Neuron (in vitro differentiated cells): ENCODE results near the gene DNAJC5G.
A peak's percentile ranks its signal among the peaks of the same experiment; 100 is the strongest.

Source experiments
- H2AFZ ChIP-seq: one replicate; pipeline ENCODE4 v1.6.1; 2013; ENCODE audit warnings: low read depth, mild to moderate bottlenecking, inconsistent platforms, low read length, moderate library complexity
- H3K27me3 ChIP-seq: one replicate; pipeline ENCODE4 v1.6.1; 2013; ENCODE audit warnings: low read length; ENCODE audit not compliant: insufficient read depth
- H3K36me3 ChIP-seq: one replicate; pipeline ENCODE4 v1.6.1; 2013; ENCODE audit warnings: low read length; ENCODE audit not compliant: insufficient read depth
- H3K4me1 ChIP-seq: one replicate; pipeline ENCODE4 v1.6.1; 2013; ENCODE audit warnings: low read length; ENCODE audit not compliant: insufficient read depth
- H3K4me3 ChIP-seq: 2 replicates; pipeline ENCODE4 v1.5.1; 2013; ENCODE audit warnings: mild to moderate bottlenecking, low read length, moderate library complexity
- H3K9me3 ChIP-seq: one replicate; pipeline ENCODE4 v1.6.1; 2013; ENCODE audit warnings: low read length

The DNAJC5G gene

GRCh38 chr2:27243391-27244130, 31.7 kb upstream of the DNAJC5G start:
- Histone ChIP-seq H2AFZ (no peak overlapping the region), H3K27me3 (no peaks in the 10 kb centered on the region), H3K4me3 (no peak overlapping the region), H3K9me3 (no peaks in the 10 kb centered on the region), H3K4me1 (no peaks in the 10 kb centered on the region), H3K36me3 (peaks cover 57% of the 10 kb centered on the region)

GRCh38 chr2:27245116-27245515, 30.1 kb upstream of the DNAJC5G start:
- Histone ChIP-seq H2AFZ (no peak overlapping the region), H3K9me3 (no peaks in the 10 kb centered on the region), H3K4me1 (no peaks in the 10 kb centered on the region), H3K4me3 (no peak overlapping the region), H3K36me3 (peaks cover 45% of the 10 kb centered on the region), H3K27me3 (no peaks in the 10 kb centered on the region)

- H3K36me3 ChIP-seq: peaks cover 40% of the 10 kb centered on the region
- no peak overlapping the region for H3K4me3 ChIP-seq
- peaks cover 4% of the 10 kb centered on the region for H3K4me1 ChIP-seq
Measured at GRCh38 chr2:27245626-27246025, 29.6 kb upstream of the DNAJC5G start.

GRCh38 chr2:27247893-27248292, 27.3 kb upstream of the DNAJC5G start:
- H3K36me3 ChIP-seq: peaks cover 17% of the 10 kb centered on the region
- H3K27me3 ChIP-seq: peaks cover 12% of the 10 kb centered on the region
- no peaks in the 10 kb centered on the region for H3K9me3 ChIP-seq
- H2AFZ ChIP-seq: no peak overlapping the region
- H3K4me3 ChIP-seq: no peak overlapping the region
- peaks cover 4% of the 10 kb centered on the region for H3K4me1 ChIP-seq

More at GRCh38 chr2:27245626-27246025, 29.6 kb upstream of the DNAJC5G start:
- no peaks in the 10 kb centered on the region for H3K27me3 ChIP-seq
- H3K9me3 ChIP-seq: no peaks in the 10 kb centered on the region
- no peak overlapping the region for H2AFZ ChIP-seq

- H3K27me3 ChIP-seq: peaks cover 16% of the 10 kb centered on the region
- H3K4me3 ChIP-seq: no peak overlapping the region
- no peaks in the 10 kb centered on the region for H3K9me3 ChIP-seq
- H3K4me1 ChIP-seq: peaks cover 4% of the 10 kb centered on the region
- peaks cover 3% of the 10 kb centered on the region for H3K36me3 ChIP-seq
- no peak overlapping the region for H2AFZ ChIP-seq
Measured at GRCh38 chr2:27249159-27249890, 25.9 kb upstream of the DNAJC5G start.

- Histone ChIP-seq H3K4me1 (peaks cover 4% of the 10 kb centered on the region), H3K4me3 (peak overlapping the region; percentile 2), H3K27me3 (peaks cover 20% of the 10 kb centered on the region), H2AFZ (peak overlapping the region; percentile 41), H3K9me3 (no peaks in the 10 kb centered on the region), H3K36me3 (no peaks in the 10 kb centered on the region)
Measured at GRCh38 chr2:27249891-27250651, 25.2 kb upstream of the DNAJC5G start.

GRCh38 chr2:27250652-27251379, 24.4 kb upstream of the DNAJC5G start:
- Histone ChIP-seq H3K4me1 (peaks cover 4% of the 10 kb centered on the region), H3K9me3 (no peaks in the 10 kb centered on the region), H3K36me3 (no peaks in the 10 kb centered on the region), H2AFZ (peak overlapping the region; percentile 41), H3K4me3 (peak overlapping the region; percentile 2), H3K27me3 (peaks cover 26% of the 10 kb centered on the region)

- Histone ChIP-seq H2AFZ (no peak overlapping the region), H3K9me3 (no peaks in the 10 kb centered on the region), H3K4me3 (no peak overlapping the region), H3K36me3 (no peaks in the 10 kb centered on the region), H3K27me3 (peaks cover 35% of the 10 kb centered on the region), H3K4me1 (peaks cover 4% of the 10 kb centered on the region)
Measured at GRCh38 chr2:27251766-27252165, 23.5 kb upstream of the DNAJC5G start.

GRCh38 chr2:27255187-27255586, 20.0 kb upstream of the DNAJC5G start:
- H3K27me3 ChIP-seq: peaks cover 63% of the 10 kb centered on the region
- H3K36me3 ChIP-seq: no peaks in the 10 kb centered on the region
- no peak overlapping the region for H3K4me3 ChIP-seq
- H3K9me3 ChIP-seq: no peaks in the 10 kb centered on the region
- H2AFZ ChIP-seq: no peak overlapping the region
- peaks cover 4% of the 10 kb centered on the region for H3K4me1 ChIP-seq

- no peak overlapping the region for H3K4me3 ChIP-seq
- no peaks in the 10 kb centered on the region for H3K9me3 ChIP-seq
- H3K27me3 ChIP-seq: peaks cover 68% of the 10 kb centered on the region
- H2AFZ ChIP-seq: no peak overlapping the region
- H3K4me1 ChIP-seq: no peaks in the 10 kb centered on the region
- no peaks in the 10 kb centered on the region for H3K36me3 ChIP-seq
Measured at GRCh38 chr2:27255660-27256059, 19.6 kb upstream of the DNAJC5G start.

GRCh38 chr2:27256855-27257454, 18.3 kb upstream of the DNAJC5G start:
- no peaks in the 10 kb centered on the region for H3K36me3 ChIP-seq
- no peak overlapping the region for H2AFZ ChIP-seq
- no peaks in the 10 kb centered on the region for H3K9me3 ChIP-seq
- no peaks in the 10 kb centered on the region for H3K4me1 ChIP-seq
- peaks cover 70% of the 10 kb centered on the region for H3K27me3 ChIP-seq
- no peak overlapping the region for H3K4me3 ChIP-seq

GRCh38 chr2:27258051-27258450, 17.2 kb upstream of the DNAJC5G start:
- no peaks in the 10 kb centered on the region for H3K36me3 ChIP-seq
- H3K9me3 ChIP-seq: no peaks in the 10 kb centered on the region
- peaks cover 76% of the 10 kb centered on the region for H3K27me3 ChIP-seq
- no peak overlapping the region for H2AFZ ChIP-seq
- H3K4me3 ChIP-seq: no peak overlapping the region
- peaks cover under 1% of the 10 kb centered on the region for H3K4me1 ChIP-seq
